Right forelimb (tissue), 1 donor: ENCODE data around the gene ENPP3.

Experiments used
- DNase-seq: peaks from one replicate; pipeline ENCODE4 v3.0.0-alpha.2; 2018

Gene ENPP3

DNA sequence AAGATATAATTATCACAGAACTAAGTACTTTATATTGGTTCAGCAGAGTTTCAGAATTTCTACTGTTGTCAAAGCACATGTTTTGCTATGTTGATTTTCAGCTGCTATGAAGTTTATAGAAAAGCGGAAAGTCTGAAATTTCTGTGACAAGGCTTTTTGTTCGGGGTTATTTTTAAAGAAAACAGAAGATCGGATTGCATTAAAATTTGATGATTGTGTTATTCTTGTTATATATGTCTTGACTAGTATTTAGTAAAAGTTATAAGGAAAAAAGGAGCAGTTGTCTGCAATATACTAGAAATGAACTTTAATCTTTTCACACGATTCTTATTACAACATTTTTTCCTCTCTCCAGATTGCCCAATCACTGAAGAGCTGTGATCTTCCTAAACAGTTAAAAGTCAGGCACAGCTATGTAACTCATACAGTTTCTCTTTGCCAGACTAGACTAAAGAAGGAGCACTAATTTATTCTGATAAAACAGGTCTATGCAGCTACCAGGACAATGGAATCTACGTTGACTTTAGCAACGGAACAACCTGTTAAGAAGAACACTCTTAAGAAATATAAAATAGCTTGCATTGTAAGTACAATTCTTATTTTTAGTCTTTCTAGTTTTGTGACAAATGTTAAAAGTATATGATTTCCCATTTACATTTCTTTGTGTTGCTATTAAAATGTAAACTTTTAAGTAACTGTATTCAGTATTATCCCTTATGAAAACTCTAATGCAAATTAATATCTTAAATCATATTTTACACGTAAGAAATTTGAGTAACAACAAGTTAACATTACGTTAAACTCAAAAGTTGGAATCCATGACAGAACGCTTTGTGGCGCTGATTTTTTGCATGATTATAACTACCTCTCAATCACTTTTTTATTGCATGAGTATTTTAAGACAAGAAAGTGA is at the start of gene ENPP3:
Gene ENPP3 (plus strand): TSS at position 423 of the 913 bp plus-strand sequence. CDS start 83 bp downstream, at position 506.
- DNase-seq, result no peak

DNA sequence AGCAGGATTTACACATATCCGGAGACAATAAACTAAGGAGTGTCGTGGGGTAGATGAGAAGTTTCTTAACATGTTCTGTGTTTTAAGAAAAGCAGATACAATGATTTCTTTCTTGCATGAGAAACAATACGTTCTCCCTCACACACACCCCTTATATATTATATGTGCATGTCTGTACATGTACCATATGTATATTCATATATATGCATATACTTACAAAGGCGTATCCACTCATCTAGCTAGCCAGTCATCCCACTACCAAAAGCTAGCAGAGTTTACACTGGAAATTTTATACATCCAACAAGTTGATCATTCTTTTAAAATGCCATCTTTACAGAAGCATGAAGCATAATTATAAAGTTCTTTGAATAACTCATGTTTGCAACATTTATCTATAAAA is 49.2 kb upstream of the ENPP3 start:
- DNase-seq, result no peak

DNA sequence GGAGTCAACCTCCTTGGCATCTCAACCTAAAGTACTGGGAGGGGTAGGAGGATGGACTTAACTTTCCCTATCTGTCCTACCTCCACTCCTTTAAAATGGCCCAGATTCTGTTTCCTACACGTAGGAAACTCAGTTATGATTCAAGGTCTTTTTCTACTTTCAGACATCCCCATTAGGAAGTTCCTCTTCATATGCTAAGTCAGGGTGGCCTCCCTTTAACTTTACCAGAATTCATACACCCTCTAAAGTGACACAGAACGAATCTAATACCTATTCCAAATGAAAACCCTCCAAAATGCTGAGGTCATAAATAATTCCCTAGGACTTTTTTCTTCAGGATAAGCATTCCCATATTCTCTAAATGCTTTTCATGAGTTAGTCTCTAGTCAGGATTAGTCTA is 48.5 kb upstream of the ENPP3 start:
- DNase-seq, result no peak

DNA sequence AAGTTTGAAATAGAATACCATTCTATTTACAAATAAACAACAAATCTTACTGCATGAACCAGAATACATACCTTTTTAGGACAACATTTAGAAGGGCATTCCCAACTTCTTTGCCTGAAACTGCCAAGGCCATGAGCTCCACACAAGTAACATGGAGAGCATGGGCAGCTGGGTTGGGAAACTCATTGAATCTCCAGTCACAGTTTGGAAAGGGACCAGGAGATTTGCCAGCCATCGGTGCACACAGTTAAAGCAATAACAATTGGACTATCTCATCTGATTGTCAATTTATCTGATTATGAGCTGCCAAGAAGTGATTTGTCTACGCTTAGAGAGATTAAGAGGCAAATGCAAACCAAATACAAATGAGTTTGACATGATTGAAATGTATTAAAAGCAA is 44.2 kb upstream of the ENPP3 start:
- DNase-seq, result no peak

DNA sequence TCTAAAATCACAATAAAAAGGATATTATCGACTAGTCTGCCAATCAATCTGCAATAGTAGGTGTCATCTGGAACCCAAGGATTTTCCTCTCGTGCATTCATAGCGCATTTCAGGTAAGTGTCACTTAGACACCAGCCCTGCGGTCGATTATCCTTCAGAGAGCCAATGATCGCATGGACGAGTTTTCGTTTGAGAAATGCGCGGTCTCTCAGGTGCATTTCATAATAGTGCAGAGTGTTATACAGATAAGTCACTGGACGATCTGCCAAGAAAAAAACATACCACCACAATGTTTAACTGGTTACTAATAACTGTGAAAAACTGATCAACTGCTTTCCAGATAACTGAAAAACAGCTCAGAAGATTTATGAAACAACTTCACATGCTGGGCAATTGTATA is 43.0 kb upstream of the ENPP3 start:
- no peak for DNase-seq

DNA sequence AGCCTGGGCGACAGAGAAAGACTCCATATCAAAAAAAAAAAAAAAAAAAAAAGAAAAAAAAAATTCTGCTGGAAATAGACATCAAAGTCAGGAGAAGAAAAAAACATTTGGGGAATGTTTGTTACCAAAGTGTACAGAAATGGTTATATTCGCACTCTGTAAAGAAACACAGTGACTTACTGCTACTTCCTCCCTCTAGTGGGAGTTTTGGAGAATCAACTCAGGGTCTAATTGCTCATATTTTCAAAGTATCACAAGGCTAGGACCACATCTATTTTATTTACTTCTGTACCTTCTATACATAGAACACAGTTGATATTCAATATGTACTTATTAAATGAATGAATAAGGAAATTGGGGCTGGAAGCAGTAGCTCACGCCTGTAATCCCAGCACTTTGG is 39.7 kb upstream of the ENPP3 start:
- DNase-seq, result no peak

DNA sequence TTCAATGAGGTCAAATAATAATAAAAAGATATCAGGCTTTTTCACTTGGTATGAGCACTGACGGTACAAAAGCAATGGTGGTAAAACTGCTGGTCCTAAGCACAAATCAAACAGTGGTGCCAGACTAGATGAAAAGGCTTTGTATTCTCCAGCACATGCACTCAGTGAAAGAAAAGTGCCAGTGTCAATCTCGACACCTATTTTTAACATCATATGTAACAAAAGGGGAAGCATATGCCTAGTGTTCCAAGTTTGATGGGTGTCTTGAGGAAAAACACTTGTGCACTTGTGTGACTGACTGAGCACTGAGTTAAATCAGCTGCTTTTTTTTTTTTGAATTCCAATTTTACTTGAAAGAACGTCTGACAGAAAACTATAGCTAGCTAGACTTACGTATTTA is 36.4 kb upstream of the ENPP3 start:
- no peak for DNase-seq

DNA sequence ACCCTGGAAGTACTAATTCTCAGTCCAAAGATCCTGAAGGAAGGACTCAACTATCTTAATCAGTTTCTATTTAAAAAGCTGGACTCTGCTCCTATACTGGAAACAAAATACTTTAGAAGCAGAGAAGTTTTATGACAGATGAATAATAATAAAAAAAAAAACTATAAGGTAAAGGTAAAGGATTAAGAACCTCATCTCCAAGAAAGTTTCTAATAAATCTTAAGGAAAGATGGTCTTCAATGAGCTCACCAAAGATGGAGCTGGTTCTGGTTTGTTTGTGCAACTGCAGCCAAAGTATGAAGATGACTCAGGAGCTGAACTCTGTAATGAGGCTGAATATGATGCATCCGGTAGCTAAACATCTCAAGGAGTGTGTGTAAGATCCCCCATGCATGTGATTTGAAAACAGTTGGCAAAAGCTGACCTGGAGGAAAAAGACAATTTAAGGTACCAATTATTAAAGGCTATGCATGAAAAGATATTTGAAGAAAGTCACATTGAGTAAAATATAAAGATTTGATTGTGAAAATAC is 34.3 kb upstream of the ENPP3 start:
- DNase-seq, result no peak

DNA sequence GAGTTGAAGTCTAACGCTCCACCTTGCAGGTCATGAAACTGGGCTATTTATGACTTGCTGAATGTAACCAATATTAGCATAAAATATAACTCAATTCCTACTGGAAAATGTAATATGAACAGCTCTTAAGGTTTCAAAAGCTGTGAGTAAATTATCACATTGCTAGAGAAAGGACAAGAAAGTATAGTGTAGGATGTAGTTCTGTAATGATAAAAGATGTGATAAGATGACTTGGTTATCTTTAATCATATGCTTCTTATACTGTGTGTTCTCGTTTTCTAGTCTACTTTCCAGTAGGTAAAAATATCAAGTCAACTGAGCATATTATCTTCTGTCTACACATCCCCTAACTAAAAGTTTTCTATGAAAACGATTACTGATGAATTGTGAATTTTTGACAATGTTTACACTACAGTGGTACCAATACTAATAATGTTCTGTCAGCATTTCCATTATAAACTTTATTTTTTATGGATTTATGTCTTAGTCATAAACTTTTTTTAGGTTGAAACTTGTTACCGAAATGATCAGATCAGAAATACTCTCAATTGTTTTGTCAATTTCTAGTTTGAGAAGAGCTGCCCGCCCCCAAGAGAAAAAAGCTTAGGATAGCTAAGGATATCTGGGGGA is 23.7 kb upstream of the ENPP3 start:
- DNase-seq, result no peak

DNA sequence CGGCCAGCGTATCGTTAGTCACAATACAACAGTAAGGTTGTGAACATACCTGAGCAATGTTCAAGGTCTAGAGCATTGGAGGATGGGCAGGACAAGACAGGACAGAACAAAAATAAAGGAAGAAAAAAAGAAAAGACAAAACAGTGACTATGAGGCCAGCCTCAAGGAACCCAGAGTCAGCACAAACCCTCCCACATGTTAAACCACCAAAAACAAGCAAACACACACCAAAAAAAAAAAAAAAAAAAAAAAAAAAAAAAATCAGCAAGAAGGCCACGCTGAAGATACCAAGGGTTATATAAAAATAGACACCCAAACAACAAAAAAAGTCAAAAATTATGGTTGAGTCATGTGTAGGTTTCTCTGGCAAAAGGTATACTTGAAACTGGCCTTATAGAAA is 21.8 kb upstream of the ENPP3 start:
- no peak for DNase-seq

DNA sequence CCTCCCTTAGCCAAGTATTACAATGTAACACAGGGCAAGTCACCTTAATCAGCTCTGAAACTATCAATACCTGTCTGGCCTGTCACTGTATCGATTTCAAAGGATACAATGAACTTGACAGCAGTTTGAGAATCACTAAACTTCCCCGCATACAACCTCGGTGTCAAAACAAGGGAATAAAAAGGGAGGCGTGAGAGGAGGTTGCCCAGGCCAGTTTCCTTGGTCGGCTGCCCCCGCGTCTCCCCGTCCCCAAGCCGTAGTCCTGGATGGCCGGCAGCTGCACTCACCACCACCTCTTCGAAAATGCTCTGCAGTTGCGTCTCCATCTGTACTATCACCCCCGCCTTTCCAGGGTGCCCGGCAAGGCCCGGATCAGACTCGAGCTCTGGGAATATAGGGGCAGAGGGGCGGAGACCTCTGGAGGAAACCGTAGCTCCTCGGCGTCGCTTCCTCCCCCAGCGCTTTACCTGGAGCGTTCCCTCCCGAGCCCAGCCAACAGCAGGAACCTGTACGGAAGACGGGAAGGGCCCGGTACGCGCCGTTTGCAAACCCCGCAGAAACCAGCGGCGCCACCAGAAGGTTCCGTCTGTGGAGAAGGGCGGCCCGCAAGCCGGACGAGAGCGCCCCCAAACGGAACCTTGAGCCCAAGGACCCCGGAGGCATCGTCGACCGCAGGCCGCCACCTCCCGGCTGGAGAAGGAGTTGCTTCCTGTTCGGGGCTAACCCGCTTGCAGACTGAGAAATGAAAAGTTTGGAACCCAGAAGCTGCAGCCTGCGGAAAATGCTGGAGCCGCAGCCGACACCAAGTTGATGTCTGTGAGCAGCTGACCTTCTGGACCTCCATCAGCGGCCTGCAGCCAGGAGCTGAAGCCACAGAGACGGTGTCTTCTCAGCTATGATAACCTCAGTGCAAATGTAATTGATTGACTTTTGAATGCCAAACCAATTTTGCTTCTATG is 9.1 kb upstream of the ENPP3 start, which contains the start of gene MED23:
Gene MED23 (minus strand): TSS at position 519 of the 959 bp plus-strand sequence. CDS start 193 bp downstream, at position 326.
- peak; percentile 99 for DNase-seq

DNA sequence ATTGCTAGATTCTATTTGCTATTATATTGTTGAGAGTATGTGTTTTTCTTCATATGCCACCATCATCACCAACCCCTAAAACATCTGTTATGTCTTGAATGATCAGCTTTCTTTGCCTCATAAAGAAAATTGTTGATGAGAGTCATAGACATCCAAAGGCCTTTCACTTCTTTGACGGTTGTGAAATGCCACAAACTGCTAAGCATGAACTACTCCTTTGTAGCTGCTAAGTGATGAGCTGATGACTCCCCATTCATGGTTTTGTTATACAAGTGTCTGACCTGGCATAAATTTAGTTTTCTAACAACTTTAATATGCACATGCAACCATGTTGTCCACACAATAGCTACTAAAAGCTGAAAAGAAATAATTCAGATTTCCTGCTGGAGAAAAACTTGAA is 8.4 kb upstream of the ENPP3 start:
- no peak for DNase-seq

DNA sequence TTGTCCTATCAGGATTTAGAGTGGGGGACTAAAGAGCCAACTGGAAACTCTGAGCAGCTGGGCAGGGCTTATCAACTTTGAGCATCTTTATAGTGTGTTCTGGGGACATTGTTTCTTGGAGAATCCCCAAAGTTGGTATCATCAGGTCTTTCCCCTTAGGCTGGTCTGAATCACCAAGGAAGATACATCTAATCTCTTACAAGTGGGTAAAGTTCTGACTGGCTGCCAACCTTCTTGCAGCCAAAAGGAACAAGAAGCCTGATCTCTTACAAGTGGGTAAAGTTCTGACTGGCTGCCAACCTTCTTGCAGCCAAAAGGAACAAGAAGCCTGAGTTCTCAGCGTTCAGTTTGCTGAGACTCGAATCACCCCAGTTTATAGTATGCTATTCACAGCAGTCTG is 7.5 kb upstream of the ENPP3 start:
- no peak for DNase-seq

DNA sequence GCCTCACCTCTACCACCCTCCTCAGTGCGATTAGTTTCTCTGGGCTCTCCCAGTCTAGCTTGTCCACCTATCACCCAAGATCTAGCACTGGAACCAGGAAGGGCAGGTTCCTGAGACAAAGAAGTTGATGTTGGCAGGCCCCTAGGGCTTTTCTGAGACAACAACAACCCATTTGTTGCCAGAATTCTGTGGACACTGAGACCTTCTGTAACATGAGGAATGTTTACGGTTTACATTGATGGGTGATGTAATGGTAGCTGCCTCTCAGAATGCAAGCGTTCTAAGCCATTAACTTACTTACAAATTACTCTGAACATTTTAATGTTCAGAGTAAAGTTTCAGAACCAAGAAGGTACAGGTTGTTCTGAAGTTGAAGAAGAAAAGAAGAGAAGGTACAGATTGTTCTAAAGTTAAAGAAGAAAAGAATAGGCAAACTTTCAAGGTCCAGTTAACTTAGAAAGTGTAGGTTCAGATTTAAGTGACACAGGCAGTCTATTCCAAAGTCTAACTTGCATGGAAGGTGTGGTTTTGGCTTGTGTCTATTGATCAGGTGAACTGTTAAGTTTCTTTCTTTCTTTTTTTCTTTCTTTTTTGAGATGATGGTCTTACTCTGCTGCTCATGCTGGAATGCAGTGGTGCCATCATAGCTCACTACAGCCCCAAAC is 5.3 kb upstream of the ENPP3 start:
- DNase-seq, result no peak

DNA sequence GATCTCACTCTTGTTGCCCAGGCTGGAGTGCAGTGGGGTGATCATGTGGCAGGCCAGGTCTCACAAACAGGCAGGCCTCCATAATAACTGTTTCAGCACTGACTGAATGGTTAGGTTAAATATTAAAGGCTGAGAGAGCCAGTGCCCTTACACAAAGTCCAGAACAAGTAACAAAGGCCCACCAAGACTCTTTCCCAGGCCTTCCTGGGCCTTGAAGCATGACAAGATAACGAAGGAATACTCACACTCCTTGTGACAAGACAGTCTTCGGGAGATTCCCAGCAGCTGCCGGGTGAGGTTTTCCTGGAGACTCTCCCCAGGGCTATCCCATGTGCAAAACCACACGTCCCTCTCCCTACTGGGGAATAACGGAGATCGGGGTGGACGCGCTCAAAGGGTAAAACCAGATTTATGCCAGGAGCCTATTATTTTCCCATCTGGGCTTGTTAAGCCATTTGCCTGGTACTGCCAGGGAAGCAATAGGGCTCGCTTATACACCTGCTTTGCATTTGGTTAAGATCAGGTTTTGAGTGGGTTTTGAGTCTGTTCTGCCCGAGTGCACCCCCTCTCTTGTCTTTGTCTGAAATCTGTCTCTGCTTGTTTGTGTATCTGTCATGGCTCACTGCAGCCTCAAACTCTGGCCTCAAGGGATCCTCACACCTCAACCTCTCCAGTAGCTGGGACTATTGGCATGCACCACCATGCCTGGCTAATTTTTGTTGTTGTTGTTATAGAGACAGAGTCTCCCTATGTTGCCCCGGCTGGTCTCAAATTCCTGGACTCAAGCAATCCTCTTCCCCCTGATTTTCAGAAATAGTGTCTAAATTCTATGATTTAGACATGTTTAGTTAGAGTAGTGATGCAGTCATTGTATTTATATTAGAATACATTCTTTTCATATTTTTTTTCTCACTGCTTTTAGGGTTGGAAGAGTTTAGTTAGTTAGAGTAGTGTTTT is 1.4 kb upstream of the ENPP3 start:
- DNase-seq, result no peak

DNA sequence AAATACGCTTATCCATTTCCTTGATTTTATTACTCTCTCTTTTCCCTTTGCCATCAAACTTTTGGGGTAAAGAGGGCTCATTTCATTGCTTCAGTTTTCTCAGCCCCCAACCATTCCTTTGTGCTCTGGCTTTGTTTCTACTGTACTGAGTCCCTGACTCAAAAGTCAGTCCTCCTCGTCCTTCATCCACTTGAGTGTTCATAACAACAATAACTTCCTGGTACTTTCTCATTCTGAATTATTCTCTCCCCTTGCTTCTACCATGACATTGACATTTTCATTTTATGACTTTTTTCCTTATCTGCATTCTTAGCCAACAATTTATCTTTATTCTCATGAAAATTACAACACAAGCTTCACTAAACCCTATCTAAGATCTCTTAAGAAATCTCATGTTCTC is 911 bp downstream of the ENPP3 start:
- no peak for DNase-seq

DNA sequence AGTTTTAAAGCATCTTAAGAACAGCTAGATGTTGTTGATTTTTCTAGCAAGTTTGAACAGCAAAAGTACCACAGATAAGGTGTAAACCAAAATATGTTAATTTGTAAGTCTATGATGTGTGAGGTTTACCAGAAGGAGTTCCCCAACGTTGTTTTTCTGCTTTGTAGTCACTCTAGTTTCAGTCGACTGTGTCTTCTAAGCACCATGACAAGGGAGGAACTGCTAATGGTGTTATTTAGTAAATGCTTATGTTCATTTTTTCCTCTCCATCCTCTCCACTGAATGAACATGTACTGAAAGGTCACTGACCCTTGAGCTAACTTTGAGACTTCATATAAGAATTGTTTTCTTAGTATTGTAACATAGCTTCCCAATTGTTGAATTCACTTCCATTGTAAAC is 3.0 kb downstream of the ENPP3 start:
- no peak for DNase-seq

DNA sequence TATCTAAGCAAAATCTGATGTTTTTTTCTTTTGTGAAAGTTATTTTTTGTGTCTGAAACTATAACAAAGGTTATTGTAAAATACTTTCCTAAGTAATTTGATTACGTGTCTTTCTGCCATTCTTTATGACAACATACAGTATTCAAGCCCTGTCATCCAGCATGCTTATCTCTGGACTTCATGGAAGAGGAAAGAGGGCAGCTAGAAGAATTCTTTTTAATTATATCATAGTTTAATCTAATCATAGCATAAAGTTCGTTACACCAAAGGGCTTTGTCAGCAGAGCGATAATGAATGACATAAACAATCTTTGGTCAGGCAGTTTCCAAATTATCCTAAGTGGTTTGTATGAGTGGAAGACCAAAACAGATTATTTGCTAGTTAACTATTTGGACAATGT is 3.5 kb downstream of the ENPP3 start:
- DNase-seq, result no peak

DNA sequence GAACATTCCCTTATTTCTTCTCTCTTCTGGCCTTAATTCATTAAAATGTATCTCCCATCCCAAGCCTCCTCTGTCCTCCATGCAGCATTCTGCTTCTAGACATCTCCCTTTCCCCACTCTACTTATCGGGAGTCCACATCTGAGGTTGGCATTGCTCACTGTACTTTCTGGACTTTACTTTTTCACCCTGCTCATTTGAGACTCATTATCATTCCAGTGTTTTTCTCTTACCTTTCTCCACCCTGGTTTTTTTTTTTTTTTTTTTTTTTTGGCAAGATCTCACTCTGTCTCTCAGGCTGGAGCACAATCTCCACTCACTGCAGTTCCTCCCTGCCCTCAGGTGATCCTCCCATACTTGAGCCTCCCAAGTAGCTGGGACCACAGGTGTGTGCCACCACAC is 4.5 kb downstream of the ENPP3 start:
- DNase-seq, result no peak

DNA sequence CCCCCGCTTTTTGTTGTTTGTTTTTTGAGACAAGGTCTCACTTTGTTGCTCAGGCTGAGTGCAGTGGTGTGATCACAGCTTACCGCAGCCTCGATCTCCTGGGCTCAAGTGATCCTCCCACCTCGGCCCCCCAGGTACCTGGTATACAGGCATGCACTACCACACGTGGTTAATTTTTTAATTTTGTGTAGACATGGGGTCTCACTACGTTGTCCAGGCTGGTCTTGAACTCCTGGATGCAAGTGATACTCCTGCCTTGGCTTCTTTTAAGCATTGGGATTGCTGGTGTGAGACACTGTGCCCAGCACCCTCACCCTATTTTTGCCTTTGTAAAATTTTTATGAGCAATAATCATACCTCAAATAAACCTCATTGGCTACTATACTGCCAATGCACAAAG is 5.5 kb downstream of the ENPP3 start:
- no peak for DNase-seq

DNA sequence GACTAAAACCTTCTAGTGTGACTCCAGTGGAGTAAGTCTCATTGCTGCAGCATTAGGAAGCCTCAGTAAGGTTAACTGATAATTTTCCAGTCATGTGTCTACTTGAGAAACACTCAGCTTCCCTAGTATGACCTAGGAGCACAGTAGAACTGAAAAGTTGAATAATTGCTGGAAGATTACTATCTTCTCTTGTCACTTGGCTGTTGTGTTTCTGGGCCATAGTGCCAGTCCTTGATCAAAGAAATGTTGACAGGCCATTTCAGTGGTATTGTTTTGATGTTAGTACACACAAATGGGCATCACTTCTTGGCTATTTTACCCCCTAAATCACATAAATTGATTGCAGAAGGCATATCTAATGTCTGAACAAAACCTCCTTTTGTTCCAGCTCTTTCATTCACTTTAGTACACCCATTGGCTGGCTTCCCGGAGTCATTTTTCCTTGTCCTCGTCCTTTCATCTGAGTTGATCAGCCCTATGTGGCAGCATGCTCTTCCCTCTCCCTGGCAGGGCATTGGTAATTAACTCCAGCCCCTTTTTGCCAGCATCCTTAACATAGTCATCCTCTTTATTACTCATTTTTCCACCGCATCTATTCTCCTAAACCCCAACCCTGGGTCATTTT is 6.0 kb downstream of the ENPP3 start:
- no peak for DNase-seq
